WTC11 (cell line): ENCODE data around the gene ZBED5. TPM values are rescaled to one million over a fixed set of nuclear protein-coding genes. Genes with fewer than 3 reads are reported as not detected.

Source experiments
- ATAC-seq: fragments of 200-7000 bp; cut with Tn5 transposase; 2 replicates; pipeline ENCODE4 v1.10.0; 2021; ENCODE audit warnings: mild to moderate bottlenecking, moderate library complexity
- CTCF ChIA-PET: fragments of 300-600 bp; sonication (Branson Sonifier 250); formaldehyde crosslinking; loops from one replicate; lab custom pipeline; 2021; ENCODE audit warnings: antibody characterized with exemption; lab: Charles Lee
- POLR2A ChIA-PET: fragments of 350-600 bp; sonication (Branson Sonifier 250); formaldehyde crosslinking; loops from one replicate; lab custom pipeline; 2021; ENCODE audit warnings: antibody characterized with exemption; lab: Charles Lee
- DNase-seq: peaks from one replicate; pipeline ENCODE4 v3.0.0; 2021; ENCODE audit warnings: low spot score
- H3K27ac Mint-ChIP-seq: 2 replicates; pipeline ENCODE4 v1.8.0; 2021; ENCODE audit warnings: mixed read lengths
- H3K27me3 Mint-ChIP-seq: 2 replicates; pipeline ENCODE4 v1.8.0; 2021; ENCODE audit warnings: low read depth, mild to moderate bottlenecking, moderate library complexity, mixed read lengths
- H3K36me3 Mint-ChIP-seq: 2 replicates; pipeline ENCODE4 v1.8.0; 2021; ENCODE audit warnings: mixed read lengths
- H3K4me1 Mint-ChIP-seq: 2 replicates; pipeline ENCODE4 v1.8.0; 2022; ENCODE audit warnings: mixed read lengths
- H3K4me3 Mint-ChIP-seq: 2 replicates; pipeline ENCODE4 v1.8.0; 2021; ENCODE audit warnings: mild to moderate bottlenecking, moderate library complexity, mixed read lengths
- H3K9me3 Mint-ChIP-seq: 2 replicates; pipeline ENCODE4 v1.8.0; 2021; ENCODE audit warnings: mixed read lengths
- ATF3 ChIP-seq: sonication (generic); formaldehyde crosslinking; conservative IDR thresholded peaks from 2 replicates; pipeline ENCODE4 v1.8.1; 2022; ENCODE audit warnings: mild to moderate bottlenecking, missing genetic modification reagents
- CREM ChIP-seq: sonication (generic); formaldehyde crosslinking; IDR thresholded peaks from 2 replicates; pipeline ENCODE4 v1.8.1; 2022; ENCODE audit warnings: mild to moderate bottlenecking, missing genetic modification reagents, moderate library complexity
- E2F1 ChIP-seq: sonication (generic); formaldehyde crosslinking; IDR thresholded peaks from 2 replicates; pipeline ENCODE4 v1.8.0; 2022; ENCODE audit warnings: mild to moderate bottlenecking, missing genetic modification reagents
- FOXJ3 ChIP-seq: sonication (generic); formaldehyde crosslinking; IDR thresholded peaks from 2 replicates; pipeline ENCODE4 v1.9.0; 2021; ENCODE audit warnings: missing genetic modification reagents, mild to moderate bottlenecking, borderline replicate concordance
- MAX ChIP-seq: sonication (generic); formaldehyde crosslinking; IDR thresholded peaks from 2 replicates; pipeline ENCODE4 v1.8.0; 2022; ENCODE audit warnings: mild to moderate bottlenecking, missing genetic modification reagents
- NFYB ChIP-seq: sonication (generic); formaldehyde crosslinking; conservative IDR thresholded peaks from 2 replicates; pipeline ENCODE4 v1.8.0; 2022; ENCODE audit warnings: low read depth, missing genetic modification reagents
- PRDM15 ChIP-seq: sonication (generic); formaldehyde crosslinking; IDR thresholded peaks from 2 replicates; pipeline ENCODE4 v1.8.0; 2022; ENCODE audit warnings: missing genetic modification reagents
- PREB ChIP-seq: sonication (generic); formaldehyde crosslinking; IDR thresholded peaks from 2 replicates; pipeline ENCODE4 v1.8.1; 2022; ENCODE audit warnings: mild to moderate bottlenecking, missing genetic modification reagents, moderate library complexity, borderline replicate concordance
- SOX15 ChIP-seq: fragments of 250-450 bp; sonication (Bioruptor Pico); IDR thresholded peaks from 2 replicates; pipeline ENCODE4 v1.9.0; 2021; ENCODE audit warnings: mild to moderate bottlenecking
- TCF7 ChIP-seq: sonication (generic); formaldehyde crosslinking; IDR thresholded peaks from 2 replicates; pipeline ENCODE4 v1.8.0; 2022; ENCODE audit warnings: mild to moderate bottlenecking, low read depth, missing genetic modification reagents, moderate library complexity
- ZNF263 ChIP-seq: sonication (generic); formaldehyde crosslinking; IDR thresholded peaks from 2 replicates; pipeline ENCODE4 v1.8.1; 2022; ENCODE audit warnings: low read depth, mild to moderate bottlenecking, moderate library complexity, missing genetic modification reagents
- total RNA-seq: library from RNA; stranded (reverse); gene quantifications from 3 replicates; pipeline ENCODE4 v1.2.3, GENCODE V29; 2021
- TF ChIP-seq, protein P1 (sequence below): sonication (generic); formaldehyde crosslinking; IDR thresholded peaks from 2 replicates; pipeline ENCODE4 v1.8.0; 2022; ENCODE audit warnings: mild to moderate bottlenecking, missing genetic modification reagents
- TF ChIP-seq, protein P2 (sequence below): sonication (generic); formaldehyde crosslinking; IDR thresholded peaks from 2 replicates; pipeline ENCODE4 v1.8.1; 2022; ENCODE audit warnings: low read depth, missing genetic modification reagents, borderline replicate concordance
- TF ChIP-seq, protein P3 (sequence below): fragments of 200-600 bp; IDR thresholded peaks from 2 replicates; pipeline ENCODE4 v1.8.0; 2022; ENCODE audit warnings: antibody characterized with exemption
- TF ChIP-seq, protein P4 (sequence below): fragments of 250-450 bp; sonication (Bioruptor Pico); IDR thresholded peaks from 2 replicates; pipeline ENCODE4 v1.8.0; 2021; ENCODE audit warnings: mild to moderate bottlenecking
- TF ChIP-seq, protein P5 (sequence below): fragments of 250-450 bp; sonication (Bioruptor Pico); IDR thresholded peaks from 2 replicates; pipeline ENCODE4 v1.9.0; 2021; ENCODE audit warnings: moderate library complexity, mild to moderate bottlenecking, inconsistent platforms, borderline replicate concordance

ZBED5 gene
- total RNA-seq, 1 experiment from 2014 or later: 48.7 TPM

GRCh38 chr11:10857709-10858438 is at the start of gene ZBED5 (continued):
- TF ChIP-seq NFYB (CRISPR knock-in tag): peak; percentile 89

DNA sequence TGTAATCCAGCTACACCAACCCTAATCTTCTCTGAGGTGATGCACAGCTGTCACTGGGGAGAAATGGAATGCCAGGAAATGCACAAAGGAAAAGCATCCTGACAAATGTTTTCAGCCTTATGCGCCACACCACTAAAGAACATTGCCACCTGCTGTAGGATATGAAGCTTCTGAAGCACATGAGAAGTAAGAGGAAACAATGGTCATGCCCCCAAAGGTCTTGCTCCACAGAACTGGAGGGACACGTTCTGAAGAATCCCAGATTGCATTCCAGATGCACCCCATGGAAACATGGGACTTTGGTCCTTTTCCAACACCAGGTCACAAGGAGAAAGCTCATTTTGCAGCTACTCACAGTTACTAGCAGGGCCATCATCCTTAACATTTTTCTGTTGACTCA is 48.7 kb upstream of the ZBED5 start:
- H3K4me1 Mint-ChIP-seq: peaks cover 25% of the 10 kb centered on the region
- ChIA-PET CTCF (interaction anchor here (0.8 to 1.7 kb wide), 5 partner anchors 21 to 136 kb away, joined by 3 to 4 read pairs (median 3); no protein-coding TSS in a partner anchor), POLR2A (interaction anchor here (1.2 kb wide), 1 partner anchor 98 kb away, joined by 3 read pairs; the partner anchor contains the start of gene EIF4G2)
- ATAC-seq (no peak), DNase-seq (no peak)
- H3K27me3 Mint-ChIP-seq: no peaks in the 10 kb centered on the region; the same call in 1 of the 2 replicates
- peaks cover 5% of the 10 kb centered on the region for H3K36me3 Mint-ChIP-seq
- TF ChIP-seq ATF3 (no peak), E2F1 (CRISPR knock-in tag) (no peak), CREM (CRISPR knock-in tag) (no peak), NFYB (CRISPR knock-in tag) (no peak), MAX (no peak), ZNF263 (no peak), FOXJ3 (CRISPR knock-in tag) (no peak), SOX15 (CRISPR knock-in tag) (no peak), PRDM15 (CRISPR knock-in tag) (no peak), PREB (CRISPR knock-in tag) (no peak), TCF7 (no peak)
- TF ChIP-seq, protein P1, sequence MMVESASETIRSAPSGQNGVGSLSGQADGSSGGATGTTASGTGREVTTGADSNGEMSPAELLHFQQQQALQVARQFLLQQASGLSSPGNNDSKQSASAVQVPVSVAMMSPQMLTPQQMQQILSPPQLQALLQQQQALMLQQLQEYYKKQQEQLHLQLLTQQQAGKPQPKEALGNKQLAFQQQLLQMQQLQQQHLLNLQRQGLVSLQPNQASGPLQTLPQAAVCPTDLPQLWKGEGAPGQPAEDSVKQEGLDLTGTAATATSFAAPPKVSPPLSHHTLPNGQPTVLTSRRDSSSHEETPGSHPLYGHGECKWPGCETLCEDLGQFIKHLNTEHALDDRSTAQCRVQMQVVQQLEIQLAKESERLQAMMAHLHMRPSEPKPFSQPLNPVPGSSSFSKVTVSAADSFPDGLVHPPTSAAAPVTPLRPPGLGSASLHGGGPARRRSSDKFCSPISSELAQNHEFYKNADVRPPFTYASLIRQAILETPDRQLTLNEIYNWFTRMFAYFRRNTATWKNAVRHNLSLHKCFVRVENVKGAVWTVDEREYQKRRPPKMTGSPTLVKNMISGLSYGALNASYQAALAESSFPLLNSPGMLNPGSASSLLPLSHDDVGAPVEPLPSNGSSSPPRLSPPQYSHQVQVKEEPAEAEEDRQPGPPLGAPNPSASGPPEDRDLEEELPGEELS (CRISPR knock-in tag): no peak
- TF ChIP-seq, protein P2, sequence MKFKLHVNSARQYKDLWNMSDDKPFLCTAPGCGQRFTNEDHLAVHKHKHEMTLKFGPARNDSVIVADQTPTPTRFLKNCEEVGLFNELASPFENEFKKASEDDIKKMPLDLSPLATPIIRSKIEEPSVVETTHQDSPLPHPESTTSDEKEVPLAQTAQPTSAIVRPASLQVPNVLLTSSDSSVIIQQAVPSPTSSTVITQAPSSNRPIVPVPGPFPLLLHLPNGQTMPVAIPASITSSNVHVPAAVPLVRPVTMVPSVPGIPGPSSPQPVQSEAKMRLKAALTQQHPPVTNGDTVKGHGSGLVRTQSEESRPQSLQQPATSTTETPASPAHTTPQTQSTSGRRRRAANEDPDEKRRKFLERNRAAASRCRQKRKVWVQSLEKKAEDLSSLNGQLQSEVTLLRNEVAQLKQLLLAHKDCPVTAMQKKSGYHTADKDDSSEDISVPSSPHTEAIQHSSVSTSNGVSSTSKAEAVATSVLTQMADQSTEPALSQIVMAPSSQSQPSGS (CRISPR knock-in tag): no peak
- TF ChIP-seq, protein P3, sequence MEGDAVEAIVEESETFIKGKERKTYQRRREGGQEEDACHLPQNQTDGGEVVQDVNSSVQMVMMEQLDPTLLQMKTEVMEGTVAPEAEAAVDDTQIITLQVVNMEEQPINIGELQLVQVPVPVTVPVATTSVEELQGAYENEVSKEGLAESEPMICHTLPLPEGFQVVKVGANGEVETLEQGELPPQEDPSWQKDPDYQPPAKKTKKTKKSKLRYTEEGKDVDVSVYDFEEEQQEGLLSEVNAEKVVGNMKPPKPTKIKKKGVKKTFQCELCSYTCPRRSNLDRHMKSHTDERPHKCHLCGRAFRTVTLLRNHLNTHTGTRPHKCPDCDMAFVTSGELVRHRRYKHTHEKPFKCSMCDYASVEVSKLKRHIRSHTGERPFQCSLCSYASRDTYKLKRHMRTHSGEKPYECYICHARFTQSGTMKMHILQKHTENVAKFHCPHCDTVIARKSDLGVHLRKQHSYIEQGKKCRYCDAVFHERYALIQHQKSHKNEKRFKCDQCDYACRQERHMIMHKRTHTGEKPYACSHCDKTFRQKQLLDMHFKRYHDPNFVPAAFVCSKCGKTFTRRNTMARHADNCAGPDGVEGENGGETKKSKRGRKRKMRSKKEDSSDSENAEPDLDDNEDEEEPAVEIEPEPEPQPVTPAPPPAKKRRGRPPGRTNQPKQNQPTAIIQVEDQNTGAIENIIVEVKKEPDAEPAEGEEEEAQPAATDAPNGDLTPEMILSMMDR: no peak
- TF ChIP-seq, protein P4, sequence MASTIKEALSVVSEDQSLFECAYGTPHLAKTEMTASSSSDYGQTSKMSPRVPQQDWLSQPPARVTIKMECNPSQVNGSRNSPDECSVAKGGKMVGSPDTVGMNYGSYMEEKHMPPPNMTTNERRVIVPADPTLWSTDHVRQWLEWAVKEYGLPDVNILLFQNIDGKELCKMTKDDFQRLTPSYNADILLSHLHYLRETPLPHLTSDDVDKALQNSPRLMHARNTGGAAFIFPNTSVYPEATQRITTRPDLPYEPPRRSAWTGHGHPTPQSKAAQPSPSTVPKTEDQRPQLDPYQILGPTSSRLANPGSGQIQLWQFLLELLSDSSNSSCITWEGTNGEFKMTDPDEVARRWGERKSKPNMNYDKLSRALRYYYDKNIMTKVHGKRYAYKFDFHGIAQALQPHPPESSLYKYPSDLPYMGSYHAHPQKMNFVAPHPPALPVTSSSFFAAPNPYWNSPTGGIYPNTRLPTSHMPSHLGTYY (CRISPR knock-in tag): no peak
- TF ChIP-seq, protein P5, sequence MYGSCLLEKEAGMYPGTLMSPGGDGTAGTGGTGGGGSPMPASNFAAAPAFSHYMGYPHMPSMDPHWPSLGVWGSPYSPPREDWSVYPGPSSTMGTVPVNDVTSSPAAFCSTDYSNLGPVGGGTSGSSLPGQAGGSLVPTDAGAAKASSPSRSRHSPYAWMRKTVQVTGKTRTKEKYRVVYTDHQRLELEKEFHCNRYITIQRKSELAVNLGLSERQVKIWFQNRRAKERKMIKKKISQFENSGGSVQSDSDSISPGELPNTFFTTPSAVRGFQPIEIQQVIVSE (CRISPR knock-in tag): no peak
- no peak overlapping the region for H3K4me3 Mint-ChIP-seq
- H3K9me3 Mint-ChIP-seq: peaks cover 22% of the 10 kb centered on the region
- no peak overlapping the region for H3K27ac Mint-ChIP-seq
